ENCODE data around the gene RIMBP2.

The RIMBP2 gene

DNA sequence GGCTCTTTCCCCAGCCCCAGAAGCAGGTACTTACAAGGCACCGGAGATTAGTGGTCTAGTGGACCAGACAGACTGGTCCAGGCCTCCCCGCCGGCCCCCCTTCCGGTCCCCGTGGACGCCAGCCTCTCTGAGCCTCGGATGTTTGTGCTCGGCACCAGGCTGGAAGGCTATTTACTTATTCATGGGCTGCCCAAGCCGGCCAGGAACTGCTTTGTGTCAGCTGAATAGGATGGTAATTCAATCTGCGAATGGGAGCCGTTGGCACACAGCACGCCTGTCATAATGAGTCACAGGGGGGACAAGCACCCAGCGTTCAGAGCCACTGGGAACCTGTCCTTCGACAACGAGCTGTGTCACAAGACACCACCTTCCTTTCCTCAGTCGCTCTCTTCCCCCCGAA lies 82.3 kb downstream of the RIMBP2 start:
- DNase-seq (ENCODE audit: low read depth) = no peak

DNA sequence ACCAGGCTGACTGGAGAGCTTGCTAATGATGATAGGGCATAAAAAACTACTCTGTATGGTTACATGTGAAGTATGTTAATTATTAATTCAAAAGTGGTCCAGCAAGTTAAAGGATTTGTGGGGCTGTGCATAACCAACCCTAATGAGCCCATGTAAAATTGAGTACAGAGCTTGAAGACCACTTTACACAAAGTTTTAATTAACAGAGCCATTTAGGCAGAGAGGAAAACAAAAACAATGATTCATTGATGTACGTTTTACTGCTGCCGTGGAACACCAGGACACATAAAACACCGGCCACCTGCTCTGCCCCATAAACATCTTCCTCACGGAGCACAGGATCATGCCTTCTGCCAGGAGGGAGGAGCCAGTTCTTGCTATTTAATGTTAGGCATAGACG lies 83.5 kb downstream of the RIMBP2 start:
- DNase-seq (ENCODE audit: low read depth) = no peak

DNA sequence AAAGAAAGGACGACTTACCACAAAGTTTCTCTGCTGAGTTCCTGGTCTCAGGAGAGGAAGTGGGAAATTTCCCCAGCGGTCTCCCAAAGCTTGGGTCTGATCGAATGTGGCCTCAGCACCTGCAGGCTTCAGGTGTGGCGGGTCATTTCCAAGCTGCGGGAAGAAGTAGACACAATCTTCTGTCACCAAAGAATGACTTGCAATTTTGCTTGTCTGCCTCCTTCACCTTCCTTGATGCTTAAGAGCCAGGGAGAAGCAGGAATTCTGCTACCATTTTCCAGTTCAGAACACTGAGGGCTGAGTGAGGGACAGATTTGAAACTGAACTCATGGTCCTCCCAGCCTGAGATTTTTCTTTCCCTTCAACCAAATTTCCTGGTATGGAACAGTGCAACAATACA lies 87.8 kb downstream of the RIMBP2 start:
- no peak for DNase-seq (ENCODE audit: low read depth)

DNA sequence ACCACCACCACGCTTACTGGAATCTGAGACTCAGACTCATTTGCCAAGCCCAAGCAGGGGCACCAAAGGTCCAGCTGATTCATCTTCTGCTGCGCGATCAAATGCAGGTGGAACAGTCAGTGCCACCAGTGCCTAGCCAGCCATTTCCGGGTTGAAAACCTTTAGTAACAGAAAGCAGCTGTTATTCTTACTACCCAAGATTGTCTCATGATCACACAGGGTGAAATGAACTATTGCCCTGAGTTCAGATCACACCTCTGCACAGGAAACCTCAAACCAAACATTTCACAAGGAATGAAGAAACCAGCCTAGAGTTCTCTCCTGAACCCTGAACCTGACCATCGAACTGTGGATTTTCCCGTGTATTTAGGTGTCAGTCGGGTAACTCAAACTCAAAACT lies 88.9 kb downstream of the RIMBP2 start:
- DNase-seq (ENCODE audit: low read depth) = no peak

DNA sequence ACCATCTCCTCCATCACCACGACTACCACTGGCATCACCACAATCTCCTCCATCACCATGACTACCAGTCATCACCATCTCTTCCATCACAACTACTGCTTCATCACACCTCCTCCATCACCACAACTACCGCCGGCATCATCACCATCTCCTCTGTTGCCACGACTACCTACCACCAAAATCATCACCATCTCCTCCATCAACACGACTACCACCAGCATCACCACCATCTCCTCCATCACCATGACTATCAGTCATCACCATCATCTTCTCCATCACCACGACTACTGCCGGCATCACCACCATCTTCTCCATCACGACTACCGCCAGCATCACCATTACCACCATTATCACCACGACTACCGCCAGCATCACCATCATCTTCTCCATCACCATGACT lies 89.5 kb downstream of the RIMBP2 start:
- no peak for DNase-seq (ENCODE audit: low read depth)

DNA sequence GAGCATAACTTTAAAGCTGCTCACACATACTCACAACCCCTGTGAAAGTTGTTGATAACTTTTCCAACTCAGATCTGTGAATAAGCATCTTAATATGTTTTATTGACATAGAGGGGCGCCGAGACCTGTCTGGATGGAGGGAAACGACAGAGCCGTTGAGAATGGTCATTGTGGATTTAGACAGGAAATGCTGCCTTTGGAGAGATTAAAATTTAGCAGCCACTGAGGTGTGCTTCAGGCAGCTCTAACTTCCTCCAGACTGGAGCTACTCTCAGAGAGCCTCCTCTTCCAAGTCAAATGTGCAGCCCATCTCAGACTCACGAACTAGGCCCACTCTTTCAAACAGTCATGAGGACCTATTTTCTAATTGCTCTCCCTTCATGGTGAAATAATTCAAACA lies 90.9 kb downstream of the RIMBP2 start:
- DNase-seq (ENCODE audit: low read depth) = no peak

DNA sequence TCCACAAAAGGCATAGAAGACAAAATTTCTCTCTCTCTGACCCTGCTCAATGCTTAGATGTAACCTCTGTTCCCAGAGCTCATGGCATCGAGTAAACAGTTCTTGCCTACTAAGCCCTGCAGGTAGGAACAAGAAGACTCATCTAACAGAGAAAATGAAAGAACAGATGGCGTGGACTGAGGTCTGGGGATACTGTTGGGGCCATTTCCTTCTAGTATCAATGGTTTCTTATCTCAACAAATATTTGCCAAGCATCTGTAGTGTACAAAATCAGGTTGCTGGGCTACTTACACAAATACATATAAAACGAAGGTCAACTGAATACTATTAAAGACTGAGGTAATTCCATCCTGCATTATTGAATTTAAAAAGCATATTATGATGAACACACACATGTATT lies 93.3 kb downstream of the RIMBP2 start:
- no peak for DNase-seq (ENCODE audit: low read depth)

DNA sequence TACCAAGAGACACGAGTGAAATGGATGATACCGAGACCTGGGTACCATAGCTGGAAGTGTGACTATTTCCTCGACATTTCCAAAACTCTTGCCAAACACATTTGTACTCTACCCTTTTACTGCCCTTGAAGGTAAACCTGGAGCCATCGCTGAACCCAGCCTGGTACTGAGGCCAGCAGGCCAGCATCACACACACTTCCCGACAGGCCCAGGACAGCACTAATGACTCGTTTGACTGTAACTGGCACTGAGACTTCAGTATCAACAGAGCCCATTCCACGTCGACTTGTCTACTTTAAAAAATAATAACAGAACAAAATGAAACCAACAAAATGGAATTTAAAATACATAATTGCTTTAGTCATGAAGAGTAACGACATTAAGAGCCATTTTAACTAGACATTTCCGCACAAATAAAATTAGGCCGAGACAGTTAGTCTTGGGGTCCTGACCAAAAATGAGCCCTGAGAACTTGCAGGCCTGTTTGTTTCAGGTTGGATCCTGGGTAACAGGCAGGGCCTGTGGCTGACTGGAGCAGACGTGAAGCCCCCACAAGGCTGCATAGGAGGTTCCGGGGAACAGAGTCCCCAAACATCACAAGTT lies 94.3 kb downstream of the RIMBP2 start:
- no peak for DNase-seq (ENCODE audit: low read depth)

DNA sequence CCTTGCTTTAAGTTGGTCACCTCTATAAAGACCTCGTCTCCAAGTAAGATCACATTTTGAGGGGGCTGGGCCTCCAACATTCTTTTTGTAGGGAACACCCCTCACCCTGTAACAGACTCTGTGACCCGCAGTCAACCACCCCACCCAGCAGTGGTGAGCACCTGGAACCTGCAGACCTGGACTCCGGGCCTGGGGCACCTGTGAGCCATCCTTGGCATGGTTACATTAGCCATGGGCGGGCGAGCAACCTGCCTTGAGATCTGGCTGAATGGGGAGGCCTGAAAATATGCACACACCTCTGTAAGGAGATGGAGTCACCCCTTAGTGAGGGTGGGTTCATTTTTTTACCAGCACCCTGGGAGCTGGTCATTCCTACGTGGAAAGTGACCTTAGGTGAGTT lies 95.3 kb downstream of the RIMBP2 start:
- no peak for DNase-seq (ENCODE audit: low read depth)

DNA sequence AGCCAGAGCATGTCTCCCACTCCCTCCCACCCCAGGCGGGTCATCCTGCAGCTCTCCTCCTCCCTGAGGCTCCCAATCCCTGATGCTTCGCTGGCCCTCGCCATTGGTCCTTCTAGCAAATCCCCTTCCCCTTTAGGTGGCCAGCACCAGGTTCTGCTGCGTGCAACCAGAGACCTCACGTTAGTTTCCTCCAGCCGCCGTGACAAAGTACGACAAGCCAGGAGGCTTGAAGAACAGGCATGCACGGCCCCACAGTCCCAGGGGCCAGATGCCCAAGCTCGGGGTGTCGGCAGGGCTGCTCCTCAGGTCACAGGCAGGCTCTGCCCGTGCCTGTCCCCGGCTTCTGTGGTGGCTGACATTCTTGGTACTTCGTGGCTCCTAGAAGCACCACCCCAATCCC lies 95.8 kb downstream of the RIMBP2 start:
- DNase-seq (ENCODE audit: low read depth) = no peak

DNA sequence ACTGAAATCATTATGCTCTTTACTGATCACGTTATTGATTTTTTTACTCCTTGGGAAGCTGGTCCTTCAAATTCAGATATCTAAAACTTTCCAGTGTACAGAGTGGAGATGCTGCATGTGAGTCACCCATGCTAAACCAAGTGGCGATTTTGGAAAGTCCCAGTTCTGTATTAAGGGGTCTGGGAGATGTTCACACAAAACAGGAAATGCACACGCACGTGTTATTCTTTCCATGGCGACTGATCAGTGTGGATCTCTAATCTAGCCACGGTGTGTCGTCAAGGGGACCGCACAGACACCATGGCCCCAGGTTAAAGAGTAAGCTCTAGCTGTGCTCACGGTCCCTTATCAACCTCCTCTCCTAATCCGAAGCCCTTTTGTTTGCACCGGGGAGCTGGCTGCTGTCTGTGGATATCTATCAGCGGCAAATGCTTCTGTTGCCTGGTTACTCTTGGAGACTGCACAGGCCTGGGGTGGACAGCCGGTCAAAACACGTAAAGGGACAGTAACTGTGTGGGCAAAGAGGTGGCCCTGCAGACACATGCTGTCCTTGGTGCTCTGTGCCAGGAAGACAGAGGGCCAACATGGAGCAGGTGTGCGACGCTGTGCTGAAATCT lies 96.6 kb downstream of the RIMBP2 start:
- no peak for DNase-seq (ENCODE audit: low read depth)

DNA sequence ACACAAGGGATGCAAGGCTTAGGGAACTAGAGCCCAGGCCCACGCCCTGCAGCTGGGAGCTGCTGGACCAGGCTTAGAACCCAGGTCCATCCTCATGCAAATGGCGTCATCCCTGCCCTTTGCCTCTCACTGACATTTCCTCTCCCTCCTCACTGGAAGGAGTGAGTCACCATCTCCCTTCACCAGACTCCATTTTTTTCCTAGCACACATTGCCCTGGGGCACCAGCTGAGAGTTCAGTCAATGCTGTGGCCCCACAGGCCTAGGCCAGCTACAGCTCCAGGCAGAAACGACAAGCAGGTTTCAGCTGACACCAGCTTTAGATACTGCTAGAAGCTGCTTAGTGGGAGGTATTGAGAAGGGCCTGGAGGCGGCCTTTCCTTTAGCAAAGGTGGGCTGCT lies 98.9 kb downstream of the RIMBP2 start:
- no peak for DNase-seq (ENCODE audit: low read depth)

DNA sequence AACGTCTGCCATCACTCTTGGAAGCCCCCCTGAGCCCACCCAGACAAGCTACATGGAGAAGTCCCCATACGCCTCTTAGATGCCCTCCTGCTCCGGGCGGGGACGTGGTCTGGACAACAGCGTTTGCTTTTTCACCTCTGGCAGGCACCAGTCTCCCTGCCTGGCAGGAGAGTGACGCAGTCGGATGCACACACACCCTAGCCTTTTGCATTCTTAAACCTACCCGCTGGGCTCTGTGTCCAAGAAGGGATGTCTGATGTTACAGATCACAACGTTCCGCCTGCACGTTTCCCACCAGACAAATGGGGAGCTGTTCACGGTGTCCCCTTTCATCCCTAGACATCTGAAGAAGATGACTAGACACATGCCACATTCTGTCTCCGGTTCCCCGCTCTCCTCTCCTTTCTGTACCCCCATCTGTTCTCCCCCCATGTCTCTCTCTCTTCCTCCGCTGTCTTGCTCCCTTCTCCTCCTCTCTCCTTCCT lies 100.2 kb downstream of the RIMBP2 start:
- DNase-seq (ENCODE audit: low read depth) = no peak

DNA sequence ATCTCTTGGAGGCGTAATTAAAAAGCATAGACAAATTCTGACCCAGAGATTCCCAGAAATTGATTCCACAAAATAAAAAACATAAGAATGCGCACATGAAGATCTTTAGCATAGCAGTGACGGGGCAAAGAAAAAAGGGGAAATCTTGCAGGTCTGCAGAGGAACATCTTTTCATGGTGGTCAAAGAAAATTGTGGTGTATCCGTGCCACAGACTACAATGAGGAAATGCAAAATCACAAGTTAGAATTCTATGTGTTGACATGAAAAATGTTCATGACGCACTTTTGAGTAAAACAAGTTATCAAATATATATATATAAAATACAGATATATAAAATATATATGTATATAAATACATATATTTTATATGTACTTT lies 101.6 kb downstream of the RIMBP2 start:
- no peak for DNase-seq (ENCODE audit: low read depth)

DNA sequence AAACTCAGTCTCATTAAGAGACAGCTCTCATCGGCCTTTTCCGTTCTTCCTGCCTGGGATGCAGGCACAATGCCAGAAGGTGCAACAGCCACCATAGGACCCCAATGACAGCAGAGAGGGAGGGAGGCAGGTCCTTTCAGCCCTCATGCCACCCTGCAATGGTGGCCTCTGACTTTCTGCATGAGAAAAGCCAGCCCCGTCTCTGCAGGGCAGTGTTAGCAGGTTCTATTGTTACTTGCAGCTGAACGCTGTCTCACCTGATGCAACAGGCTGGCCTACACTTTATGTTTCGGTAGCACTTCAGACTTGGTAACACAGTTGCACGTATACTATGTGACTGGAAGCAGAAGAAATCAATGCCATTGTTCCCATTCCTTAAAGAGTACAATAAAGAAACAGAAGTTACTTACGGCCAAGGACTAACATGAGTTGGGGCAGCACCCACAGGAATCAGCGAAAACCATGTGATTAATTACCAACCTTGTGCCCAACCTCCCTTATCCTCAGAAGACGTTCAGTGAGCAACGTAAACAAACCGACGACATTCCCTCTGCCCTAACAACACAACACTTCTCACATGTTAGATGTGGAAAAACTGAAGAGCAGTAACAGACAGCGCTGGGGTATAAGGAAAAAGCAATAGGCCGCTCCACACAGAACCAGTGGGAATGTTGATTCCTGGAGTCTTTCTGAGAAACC lies 102.1 kb downstream of the RIMBP2 start:
- no peak for DNase-seq (ENCODE audit: low read depth)

DNA sequence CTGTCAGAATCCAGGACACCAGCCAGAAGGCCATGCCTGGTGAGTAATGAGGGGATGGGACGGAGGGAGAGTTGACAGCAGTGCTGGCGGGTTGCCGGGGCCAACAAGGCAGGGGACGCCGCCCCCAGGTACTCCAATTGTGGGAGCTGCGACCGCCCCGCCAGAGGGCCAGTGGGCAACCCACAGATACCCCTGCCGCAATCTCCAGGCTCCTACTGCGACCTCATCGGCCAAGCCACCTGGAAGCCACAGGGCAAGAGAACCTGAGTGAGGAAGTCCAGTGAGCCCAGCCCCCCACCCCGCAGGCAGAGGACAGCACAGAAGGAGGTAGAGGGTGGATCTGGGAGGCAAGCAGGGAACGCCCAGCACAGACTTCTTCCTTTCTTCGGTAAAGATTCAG lies 103.0 kb downstream of the RIMBP2 start:
- no peak for DNase-seq (ENCODE audit: low read depth)

DNA sequence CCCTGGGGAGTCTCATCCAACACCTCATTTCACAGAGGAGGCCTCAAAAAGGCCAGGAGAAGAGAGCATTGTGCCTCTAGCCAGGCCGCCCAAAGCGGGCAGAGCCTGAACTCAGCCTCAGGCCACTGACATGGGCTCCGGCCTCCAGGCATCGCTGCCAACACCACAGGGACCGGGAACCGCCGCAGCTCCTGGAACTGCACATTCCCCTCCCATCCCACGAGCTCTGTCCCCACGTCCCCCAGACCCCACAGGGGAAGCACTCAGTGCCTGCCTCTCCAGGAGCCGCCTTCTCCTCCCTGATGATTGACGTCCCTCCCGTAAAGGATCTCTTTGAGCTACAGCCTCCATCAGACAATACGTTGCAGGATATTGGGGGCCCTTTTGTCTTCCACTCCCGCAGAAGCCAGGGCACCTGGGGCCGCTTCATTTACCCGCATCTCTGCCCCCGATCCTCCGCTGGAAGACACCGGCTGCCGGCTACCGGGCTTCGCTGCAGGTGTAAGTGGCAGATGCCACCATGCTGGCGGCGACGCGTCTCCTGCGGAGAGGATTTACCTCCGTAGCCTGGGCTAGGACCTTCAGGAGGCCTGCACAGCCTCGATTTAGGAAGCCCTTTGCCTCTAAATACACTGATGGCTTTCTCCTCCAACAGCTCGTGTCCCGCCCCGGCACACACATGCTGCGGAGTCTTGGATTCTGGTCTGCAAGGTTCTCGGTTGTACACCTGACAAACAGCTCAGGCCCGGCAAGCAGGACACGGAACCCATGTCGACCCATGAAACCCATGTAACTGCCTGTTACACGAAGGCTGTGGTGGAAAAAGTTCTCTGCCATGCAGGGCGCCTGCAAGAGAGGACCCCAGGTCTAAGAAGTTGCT lies 104.8 kb downstream of the RIMBP2 start:
- no peak for DNase-seq (ENCODE audit: low read depth)

DNA sequence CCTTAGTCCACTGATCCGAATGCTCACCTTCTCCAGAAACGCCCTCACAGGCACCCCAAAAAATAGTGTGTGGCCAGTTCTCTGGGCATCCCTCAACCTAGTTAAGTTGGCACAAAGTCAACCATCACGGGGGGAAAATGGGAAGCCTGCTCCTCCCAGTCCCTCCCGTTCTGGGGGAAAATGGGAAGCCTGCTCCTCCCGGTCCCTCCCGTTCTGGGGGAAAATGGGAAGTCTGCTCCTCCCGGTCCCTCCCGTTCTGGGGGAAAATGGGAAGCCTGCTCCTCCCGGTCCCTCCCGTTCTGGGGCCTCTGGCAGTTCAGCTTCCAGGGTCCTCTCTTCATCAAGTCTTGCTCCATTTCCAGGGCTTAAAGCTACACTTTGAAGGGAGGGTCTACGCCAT lies 106.1 kb downstream of the RIMBP2 start:
- DNase-seq (ENCODE audit: low read depth) = no peak

DNA sequence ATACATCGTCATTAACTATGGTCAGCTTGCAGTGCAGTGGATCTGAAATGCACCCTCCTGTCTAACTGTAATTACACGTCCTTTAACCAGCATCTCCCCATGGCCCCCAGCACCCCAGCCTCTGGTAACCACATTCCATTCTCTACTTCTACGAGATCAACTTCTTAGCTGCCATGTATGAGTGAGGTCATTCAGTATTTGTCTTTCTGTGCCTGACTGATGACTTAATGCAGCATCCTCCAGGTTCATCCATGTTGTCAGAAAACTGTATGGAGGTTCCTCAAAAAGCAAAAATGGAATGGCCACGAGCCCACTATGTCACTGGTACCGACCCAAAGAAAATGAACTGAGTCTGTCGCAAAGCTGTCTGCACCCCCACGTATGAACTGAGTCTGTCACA lies 107.3 kb downstream of the RIMBP2 start:
- no peak for DNase-seq (ENCODE audit: low read depth)

DNA sequence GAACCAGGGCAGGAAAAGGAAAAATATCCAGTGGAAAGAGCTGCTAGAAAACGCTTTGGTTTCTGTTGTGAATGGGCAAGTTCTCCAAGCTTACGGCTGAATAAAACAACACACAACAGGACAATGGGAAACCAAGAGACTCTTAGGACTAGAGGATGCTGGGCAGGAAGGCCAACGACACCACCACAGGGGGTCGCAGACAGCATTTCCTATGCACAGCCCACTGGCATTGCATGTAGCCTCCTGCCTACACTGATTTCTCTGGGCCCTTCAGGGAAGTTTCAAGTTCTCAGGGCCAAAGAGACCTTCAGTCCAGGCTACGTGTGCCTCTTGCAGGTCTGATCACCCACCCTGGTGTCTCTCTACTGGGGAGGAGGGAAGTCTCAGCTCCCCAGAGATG lies 108.0 kb downstream of the RIMBP2 start:
- no peak for DNase-seq (ENCODE audit: low read depth)

DNA sequence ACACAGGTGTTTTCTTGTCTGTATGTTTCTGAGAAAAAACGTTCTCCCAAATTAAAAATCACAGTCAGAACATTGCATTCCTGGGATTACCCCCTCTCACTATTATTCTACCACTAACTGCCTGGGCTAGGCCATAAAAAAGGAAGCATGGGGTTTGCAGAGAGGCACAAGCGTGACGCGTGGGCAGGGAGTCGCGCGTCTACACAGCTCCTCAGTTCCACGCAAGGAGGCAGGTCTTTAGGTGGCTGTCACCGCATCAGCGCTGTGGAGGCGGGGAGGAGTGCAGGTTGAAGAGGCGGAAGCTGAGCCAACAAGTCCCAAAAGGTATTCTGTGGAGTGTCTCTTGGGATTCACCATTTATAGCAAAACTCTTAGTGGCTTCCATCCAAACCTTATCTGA lies 109.9 kb downstream of the RIMBP2 start:
- no peak for DNase-seq (ENCODE audit: low read depth)

DNA sequence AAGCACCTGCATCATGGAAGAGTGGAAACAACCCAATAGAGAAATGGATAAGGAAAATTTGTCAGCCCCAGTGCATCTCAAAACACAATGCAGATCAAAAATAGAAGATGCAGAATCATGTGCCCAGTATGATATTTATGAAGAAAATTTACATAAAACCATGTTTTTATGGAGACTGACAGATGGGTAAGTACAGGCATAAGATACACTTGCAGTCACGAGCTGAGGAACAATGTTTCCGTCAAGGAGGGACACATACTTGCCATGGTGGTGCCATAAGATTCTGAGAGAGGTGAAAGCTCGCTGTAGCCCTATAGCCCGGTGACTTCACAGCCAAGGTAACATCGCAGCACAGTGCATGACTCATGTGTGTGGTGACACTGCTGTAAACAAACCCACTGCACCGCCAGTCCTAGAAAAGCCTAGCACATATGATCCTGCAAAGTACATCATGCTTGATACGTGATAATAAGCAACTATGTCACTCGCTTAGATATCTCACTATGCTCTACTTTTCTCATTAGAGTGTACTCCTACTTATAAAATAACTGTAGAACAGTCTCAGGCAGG lies 112.6 kb downstream of the RIMBP2 start:
- no peak for DNase-seq (ENCODE audit: low read depth)
